GM21723 (cell line): ENCODE results near the gene SLC22A3.
"Not testable (repeated sequence)": the region's sequence is repeated elsewhere in the genome, so short reads cannot be mapped to it uniquely, and the experiment has no call there.

Experiments
- ATAC-seq: cut with Tn5 transposase; IDR thresholded peaks from one replicate; pipeline ENCODE4 v1.9.1; 2021; ENCODE audit warnings: mild to moderate bottlenecking, moderate library complexity; ENCODE audit not compliant: unreplicated experiment

Gene SLC22A3, protein sequence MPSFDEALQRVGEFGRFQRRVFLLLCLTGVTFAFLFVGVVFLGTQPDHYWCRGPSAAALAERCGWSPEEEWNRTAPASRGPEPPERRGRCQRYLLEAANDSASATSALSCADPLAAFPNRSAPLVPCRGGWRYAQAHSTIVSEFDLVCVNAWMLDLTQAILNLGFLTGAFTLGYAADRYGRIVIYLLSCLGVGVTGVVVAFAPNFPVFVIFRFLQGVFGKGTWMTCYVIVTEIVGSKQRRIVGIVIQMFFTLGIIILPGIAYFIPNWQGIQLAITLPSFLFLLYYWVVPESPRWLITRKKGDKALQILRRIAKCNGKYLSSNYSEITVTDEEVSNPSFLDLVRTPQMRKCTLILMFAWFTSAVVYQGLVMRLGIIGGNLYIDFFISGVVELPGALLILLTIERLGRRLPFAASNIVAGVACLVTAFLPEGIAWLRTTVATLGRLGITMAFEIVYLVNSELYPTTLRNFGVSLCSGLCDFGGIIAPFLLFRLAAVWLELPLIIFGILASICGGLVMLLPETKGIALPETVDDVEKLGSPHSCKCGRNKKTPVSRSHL

DNA sequence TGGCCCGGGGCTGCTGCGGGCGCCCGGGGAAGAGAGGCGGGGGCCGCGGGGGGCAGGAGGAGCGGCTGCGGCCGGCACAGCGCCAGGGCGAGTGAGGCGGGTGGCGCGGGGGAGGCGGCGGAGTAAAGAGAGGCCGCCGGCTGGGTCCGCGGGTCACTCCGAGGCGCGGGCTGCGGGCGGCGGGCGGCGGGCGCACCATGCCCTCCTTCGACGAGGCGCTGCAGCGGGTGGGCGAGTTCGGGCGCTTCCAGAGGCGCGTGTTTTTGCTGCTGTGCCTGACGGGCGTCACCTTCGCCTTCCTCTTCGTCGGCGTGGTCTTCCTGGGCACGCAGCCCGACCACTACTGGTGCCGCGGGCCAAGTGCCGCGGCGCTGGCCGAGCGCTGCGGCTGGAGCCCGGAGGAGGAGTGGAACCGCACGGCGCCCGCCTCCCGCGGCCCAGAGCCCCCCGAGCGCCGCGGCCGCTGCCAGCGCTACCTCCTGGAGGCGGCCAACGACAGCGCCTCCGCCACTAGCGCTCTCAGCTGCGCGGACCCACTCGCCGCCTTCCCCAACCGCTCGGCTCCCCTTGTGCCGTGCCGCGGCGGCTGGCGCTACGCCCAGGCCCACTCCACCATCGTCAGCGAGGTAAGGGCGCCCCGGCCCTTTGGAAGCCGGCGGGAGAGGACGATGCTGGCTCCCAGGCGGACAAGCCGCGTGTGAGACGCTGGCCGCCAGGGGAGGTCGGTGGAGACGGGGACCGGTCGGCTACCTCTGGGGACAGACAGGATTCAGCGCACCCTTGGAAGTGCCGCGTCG is at the start of gene SLC22A3:
SLC22A3 (plus strand) TSS at position 156 of the 797 bp plus-strand sequence; CDS start at position 198, 42 bp downstream.
- no peak for ATAC-seq

DNA sequence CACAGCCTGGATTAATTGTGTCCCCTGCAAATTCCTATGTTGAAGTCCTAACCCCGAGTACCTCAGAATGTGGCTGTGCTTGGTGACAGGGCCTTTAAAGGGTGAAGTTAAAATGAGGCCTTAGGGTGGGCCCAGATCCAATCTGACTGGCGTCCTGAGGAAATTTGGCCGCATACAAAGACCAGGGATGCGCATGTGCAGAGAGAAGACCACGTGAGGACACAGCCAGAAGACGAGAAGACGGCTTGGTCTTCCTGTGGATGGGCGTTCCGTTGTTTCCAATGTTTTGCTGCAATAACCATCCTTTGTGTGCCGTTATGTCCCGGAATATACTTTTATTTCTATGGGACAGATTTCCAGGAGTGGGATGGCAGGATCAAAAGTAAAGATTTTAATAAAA is 48.6 kb upstream of the SLC22A3 start:
- no peak for ATAC-seq

DNA sequence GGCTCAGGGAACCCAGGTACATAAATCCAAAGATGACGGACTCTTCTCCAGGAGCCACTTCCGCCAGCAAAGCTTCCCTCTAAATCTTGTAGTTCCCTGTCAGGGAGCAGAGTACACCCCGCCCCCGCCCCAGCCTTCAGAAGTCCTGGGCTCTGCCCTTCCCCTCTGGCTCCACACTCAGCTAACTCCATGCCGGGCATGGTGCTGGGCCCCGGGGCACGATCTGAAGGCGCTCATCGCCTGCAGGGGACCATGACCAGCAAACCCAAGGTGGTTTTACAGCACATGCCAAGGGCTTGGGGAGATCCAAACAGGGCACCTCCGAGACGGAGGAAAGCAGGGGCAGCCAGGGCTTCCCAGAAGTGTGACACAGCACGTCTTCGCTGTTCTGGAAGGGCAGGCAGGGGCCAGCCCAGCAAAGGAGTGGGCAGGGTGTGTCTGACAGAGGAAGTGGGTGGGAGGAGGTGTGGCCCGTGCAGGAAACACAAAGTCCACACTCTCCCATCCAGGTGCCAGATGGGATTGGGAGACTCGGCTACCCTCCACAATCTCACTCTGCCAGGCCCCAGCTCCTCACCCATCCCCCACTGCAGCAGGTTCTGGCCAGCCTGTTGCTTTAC is 48.0 kb upstream of the SLC22A3 start:
- no peak for ATAC-seq

DNA sequence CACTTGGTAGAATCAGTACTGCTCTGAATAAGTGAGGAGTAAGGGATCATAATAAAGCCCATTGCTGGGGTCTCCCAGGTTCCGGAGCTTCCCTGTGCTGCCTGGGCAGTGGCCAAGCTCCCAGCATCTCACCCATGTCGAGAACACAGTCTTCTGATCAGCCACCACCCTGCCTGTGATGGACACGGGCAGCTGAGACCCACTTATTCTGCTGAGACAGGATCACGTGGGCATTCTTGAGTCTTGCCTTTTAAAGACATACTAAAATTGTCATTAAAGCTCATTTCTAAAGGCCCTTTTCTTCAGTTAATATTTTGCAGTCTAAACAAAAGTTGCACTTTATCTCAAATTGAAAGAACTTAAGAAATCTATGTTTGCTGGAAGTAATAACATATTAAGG is 46.8 kb upstream of the SLC22A3 start:
- ATAC-seq: no peak

DNA sequence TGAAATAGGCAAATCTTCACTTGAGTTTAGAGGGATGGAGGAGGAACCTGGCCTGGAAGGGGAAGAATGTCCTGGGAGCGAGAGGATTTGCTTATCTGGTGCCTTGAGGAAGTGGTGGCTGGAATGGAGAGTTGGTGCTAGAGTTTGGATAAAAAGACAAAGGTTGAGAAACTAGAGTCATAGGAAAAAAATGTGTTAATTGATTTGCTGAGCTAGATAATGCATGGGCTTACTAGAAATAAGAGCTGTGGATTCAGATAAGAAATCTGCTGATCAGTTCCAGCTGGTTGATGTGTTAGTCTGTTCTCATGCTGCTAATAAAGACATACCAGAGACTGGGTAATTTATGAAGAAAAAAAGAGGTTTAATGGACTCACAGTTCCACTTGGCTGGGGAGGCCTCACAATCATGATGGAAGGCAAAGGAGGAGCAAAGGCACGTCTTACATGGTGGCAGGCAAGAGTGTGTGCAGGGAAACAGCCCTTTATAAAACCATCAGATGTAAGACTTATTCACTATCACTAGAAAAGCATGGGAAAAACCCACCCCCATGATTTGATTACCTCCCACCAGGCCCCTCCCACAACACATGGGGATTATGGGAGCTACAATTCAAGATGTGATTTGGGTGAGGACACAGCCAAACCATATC is 45.6 kb upstream of the SLC22A3 start:
- ATAC-seq: not testable (repeated sequence)

DNA sequence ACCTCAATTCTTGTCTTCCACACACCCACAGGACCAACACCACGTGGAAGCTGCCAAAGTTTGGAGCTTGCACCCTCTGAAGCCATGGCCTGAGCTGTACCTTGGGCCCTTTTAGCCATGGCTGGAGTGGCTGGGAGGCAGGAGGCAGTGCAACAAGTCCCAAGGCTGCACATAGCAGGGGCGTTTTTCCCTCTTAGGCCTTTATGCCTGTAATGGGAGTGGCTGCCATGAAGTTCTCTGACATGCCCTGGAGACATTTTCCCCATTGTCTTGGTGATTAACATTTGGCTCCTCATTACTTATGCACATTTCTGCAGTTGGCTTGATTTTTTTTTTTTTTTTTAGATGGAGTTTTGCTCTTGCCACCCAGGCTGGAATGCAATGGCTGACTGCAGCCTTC is 44.4 kb upstream of the SLC22A3 start:
- no peak for ATAC-seq

DNA sequence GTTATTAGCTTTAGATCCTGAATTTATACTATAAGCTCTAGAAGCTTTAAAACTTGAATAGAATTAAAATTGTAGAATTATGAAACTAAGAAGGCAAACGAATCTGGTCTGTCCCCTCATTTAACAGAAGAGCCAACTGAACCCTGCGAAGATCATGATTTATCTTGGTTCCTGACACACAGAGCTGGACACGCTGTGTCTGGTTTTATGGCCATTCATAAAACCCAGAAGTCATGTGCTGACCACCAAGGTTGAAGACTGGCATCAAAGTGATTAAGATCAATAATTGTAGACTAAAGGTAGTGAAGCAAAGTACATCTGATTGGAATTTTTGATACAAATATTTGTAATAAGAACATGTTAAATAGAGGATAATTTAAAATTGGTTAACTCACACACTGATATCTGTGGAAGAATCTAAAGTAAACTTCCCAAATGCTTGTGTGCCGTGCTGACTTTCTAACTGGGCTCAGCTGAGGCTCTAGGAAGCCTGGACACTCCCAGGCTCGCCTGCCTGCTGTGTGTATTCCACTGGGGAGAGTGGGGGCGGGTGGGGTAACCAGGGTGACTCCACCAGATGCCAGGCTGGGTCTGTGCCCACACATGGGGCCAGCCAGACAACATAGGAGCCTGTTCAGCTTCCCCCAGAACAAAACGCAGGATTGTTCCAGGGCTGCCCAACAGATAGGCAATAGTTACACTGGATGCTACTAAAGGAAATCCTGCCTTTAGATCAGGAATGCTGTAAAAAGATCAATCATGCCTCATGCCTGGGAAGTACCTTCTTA is 42.1 kb upstream of the SLC22A3 start:
- no peak for ATAC-seq

DNA sequence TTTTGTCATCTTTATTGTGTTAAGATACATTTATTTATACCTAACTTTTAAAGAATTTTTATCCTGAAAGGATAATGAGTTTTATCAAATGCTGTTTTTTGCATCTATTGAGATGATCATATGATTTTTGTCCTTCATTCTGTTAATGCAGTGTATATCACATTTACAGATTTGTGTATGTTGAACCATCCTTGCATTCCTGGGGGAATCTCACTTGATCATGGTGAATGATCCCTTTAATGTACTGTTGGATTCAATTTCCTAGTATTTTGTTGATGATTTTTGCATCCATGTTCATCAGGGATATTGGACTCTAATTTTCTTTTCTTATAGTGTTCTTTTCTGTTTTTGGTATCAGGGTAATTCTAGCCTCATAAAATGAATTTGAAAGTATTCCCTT is 38.5 kb upstream of the SLC22A3 start:
- ATAC-seq: no peak

DNA sequence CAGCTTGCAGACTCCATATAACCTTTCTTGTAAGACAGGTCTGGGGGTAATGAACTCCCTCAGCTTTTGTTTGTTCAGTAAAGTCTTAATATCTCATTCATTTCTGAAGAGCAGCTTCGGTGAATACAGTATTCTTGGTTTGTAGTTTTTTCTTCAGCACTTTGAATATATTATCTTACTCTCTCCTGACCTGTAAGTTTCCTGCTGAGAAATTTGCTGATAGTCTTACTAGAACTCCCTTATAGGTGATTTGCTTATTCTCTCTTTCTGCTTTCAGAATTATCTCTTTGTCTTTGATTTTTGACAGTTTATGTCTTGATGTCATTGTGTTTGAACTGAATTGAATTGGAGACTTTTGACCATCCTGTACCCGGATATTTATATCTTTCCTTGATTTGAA is 35.3 kb upstream of the SLC22A3 start:
- no peak for ATAC-seq

DNA sequence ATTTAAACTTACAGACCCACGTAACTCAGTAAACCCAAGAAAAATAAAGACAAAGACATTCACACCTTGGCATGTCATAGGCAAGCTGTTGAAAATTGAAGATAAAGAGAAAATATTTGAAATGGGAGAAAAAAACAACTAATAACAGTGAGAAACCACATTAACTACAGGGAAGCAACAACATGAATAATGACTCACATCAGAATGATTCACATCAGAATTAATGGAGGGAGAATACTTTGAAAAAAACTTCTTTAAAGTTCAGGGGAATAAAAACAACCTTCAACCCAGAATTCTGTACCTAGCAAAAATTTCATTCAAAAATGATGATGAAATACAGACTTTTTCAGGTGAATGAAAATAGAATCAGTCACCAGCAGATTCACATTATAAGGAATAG is 32.9 kb upstream of the SLC22A3 start:
- no peak for ATAC-seq

DNA sequence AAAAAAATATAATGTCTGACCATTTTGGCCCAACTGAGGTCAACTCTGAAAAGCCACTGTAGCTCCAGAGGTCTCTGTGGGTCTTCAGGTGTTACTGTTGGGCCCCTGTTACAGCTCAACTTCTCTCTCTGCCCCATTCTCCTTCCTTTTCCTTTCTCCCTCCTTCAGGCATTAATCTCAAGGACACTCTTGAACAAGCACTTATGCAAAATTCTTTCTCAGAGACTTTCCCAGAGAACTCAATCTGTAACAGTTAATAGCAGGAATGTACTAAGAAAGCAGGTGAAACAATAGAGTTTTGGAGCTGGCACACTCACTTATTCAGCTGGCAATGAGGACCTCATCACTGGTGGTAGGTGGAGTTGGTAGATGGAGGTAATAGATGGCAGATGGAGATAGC is 31.9 kb upstream of the SLC22A3 start:
- ATAC-seq: no peak

DNA sequence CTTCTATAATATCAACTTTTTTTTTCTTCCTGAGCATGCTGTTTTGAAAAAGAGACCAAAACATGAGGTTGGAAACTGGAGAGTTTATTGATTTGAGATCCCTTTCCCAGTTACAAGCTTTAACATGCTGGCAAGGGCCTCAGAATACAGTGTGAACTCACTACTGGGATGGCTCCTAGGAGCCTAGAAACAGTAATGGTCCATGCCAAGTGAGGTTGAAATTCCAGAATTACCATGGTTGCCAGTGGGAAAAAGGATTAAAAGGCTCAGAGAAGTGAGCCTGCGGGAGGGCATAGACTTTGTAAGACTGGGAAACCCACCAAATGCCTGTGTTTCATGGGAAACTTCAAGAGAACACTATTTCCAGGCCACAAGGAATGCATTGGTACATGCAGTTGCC is 28.9 kb upstream of the SLC22A3 start:
- no peak for ATAC-seq

DNA sequence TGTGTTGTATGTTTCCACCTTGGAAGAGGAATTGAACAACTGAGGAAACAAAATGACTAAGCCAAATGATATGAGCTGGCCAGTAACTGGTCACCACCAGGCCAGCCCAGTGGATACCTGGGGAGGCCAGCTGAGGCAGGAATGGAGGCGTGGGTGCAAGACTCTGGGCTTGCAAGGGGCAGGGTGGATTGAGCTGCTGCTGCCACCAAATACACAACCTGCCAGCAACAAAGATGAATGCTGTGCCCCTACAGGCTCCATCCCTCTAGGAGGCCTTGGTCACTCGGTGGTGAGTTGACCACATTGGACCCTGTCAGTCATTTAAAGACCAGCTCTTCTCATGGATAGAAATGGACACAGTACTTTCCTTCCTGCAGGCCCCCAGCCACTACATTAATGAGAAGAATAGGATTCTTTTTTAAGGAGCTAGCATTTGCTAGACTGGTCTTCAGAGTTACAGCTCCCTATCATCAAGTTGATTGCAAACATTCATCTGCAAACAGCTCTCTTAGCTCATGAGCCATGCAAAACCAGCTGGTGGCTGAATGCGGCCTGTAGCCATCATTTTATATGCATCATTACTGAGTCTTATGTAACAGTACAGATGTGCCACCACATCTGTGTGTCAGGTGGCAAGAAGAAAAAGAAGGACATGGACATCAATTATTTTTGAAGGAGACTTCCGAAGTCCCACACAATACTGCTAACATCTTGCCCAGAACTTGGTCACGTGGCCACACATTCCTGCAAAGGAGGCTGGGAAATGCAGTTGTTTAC is 26.3 kb upstream of the SLC22A3 start:
- no peak for ATAC-seq

DNA sequence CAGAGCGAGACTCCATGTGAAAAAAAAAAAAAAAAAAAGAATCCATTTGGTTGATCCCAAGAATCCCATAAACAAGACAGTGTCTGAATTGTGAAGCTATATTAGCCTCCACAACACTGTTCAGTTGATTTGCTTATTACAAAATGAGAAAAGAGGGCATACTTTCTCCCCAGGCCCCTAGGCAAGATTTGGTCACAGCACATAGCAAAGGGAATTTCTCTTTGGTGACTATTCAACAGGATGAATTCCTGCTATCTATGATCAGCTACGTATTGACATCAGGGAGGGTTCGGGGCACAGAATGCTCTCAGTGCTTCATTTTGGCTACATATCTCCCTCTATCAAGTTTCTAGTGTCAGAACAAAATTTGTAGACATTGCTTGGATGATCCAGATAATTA is 20.2 kb upstream of the SLC22A3 start:
- no peak for ATAC-seq

DNA sequence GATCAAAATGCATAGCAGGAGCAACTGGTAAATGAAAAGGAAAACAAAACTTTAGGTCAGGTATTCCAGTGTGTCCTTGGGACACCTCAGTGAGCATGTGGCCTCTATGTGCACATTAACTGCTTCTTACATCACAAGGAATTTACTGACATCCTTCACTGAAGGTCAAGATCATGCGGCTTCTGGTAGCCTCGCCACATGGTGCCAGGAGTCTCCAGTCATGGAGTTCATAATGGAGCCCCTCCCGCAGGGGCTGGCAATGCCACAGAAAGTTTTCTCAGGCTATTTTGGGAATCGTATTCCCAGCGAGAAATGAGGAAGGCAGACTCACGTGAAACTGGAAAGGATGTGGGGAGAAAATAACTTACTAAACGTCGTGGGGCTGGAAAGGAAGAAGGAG is 19.7 kb upstream of the SLC22A3 start:
- no peak for ATAC-seq

DNA sequence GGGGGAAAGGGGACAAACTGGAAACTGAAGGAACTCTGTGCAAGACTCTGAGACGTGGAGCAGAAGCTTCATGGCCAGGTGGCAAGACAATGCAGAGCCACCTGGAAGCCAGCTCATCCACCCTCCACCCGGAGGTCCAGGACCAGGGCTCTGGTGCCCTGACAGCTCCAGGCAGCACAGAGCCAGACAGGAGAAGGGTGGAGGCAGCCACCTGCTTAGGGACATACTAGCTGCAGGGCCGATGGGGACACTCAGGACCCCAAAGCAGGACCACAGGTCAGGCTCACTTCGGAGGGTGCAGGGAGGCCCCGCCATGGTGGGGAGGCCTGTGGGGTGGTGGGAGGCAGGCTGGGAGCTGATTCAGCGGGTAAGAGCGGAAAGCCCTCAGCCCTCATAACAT is 19.0 kb upstream of the SLC22A3 start:
- ATAC-seq: no peak

DNA sequence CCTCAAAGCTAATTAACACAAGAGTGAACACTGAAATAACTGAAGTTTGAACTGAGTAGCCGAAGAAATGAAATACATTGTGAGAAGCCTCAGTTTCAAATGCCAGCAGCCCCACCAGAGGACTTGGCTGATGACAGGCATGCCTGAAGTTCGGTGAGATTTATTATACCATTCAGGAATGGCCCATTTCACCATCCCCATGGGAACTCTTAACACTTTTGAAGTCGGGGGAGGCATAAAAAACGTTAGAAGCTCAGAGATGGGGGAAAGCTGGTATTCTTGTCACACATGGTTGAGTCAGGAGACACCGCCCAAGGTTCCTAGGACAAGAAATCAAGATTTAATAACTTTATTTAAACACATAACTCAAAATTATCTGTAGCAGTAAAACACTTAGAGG is 17.6 kb upstream of the SLC22A3 start:
- no peak for ATAC-seq

DNA sequence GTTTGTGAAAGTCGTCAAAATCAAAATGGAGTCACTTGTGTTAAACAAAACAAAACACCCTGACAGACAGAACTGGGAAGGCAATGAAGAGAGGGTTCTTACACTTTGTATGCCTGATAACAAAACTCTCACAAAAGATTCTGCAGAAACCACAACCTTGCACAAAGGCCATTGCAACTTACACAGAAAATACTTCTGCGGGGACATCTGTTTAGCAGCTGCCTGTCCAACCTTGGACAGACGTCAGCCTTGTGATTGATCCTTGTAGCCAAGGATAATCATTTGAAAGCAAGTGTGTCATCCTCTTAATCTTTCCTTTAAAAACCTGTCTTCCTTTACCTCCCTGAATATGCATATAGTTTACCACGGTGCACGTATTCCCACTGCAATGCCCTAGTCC is 17.0 kb upstream of the SLC22A3 start:
- ATAC-seq: no peak

DNA sequence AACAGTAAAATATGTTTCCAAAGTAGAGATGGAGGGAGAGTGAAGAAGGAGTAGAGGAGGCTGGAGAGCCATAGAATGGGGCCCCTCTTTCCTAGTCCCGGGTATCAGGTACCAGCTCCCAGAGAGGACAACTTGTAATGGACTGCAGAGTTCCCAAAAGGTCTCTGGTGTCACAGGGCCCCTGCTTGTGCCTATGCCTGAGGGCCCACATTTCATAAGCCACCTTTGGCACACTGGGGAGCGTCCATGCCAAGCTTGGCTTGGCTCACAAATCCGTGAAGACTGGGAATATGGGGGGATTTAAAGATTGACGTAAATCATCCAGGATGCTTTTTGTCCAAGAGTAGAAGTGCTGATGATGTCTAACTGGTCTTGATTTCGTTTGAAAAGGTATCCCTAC is 16.4 kb upstream of the SLC22A3 start:
- no peak for ATAC-seq
